NT2/D1 (cell line): ENCODE data around the gene MRPL18.

Source experiments
- SUZ12 ChIP-seq: IDR thresholded peaks from 2 replicates; pipeline ENCODE4 v1.6.1; 2011; ENCODE audit not compliant: insufficient read length, insufficient read depth; ENCODE audit errors: extremely low read depth
- YY1 ChIP-seq: IDR thresholded peaks from 2 replicates; pipeline ENCODE4 v1.6.1; 2011; ENCODE audit not compliant: insufficient read length, insufficient read depth

DNA sequence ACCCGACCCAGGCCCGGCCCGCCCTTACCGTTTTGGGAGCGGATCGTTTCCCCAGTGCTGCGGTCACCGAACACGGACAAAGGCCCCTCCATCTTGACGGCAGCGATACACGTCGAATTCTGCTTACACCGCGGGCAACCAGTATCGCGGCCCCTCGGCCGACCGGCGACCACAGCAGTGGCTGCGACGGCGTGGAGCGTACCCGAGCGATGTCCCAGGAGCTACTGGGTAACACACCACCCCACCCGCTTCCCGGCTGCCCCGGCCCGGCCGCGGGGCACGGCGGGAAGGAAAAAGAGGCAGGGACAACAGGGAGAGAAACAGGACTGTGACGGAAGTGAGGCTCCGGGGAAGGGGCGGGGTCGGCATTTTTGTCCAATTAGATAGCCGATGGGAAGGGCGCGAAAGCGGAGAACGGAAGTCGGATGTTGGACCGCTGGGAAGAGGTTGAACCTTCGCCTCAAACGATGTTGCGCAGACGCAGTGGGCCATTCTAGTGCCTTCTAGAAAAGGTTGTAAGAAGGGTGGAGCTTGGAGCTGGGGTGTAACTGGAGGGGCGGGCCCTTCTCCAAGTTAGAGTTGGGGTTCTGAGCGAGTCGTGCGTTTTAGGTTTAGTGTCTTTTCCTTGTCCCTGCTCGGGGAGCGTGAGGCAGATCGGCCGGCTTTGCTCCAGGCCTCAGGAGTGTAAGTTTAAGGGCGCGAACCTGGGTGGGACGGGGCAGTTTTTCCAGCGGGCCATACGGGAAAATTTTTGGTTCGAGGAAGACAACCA, 704 bp upstream of the MRPL18 start, which contains the start of gene TCP1:
- no peak for TF ChIP-seq YY1
- no peak for TF ChIP-seq SUZ12
